Fibroblast of mammary gland (primary cell): ENCODE measurements around the gene INPP4B.
A peak's percentile ranks its signal among the peaks of the same experiment; 100 is the strongest.

Experiments
- DNase-seq: peaks from one replicate; pipeline ENCODE4 v3.0.0-alpha.2; 2010; ENCODE audit warnings: low read depth
- H3K4me3 ChIP-seq: 2 replicates; pipeline ENCODE4 v1.5.1; 2011; ENCODE audit warnings: low read depth, mild to moderate bottlenecking, low read length, moderate library complexity; ENCODE audit not compliant: control insufficient read depth
- TF ChIP-seq, protein P1 (sequence below): conservative IDR thresholded peaks from 2 replicates; pipeline ENCODE4 v1.5.1; 2011; ENCODE audit warnings: low read depth, low read length, inconsistent platforms; ENCODE audit not compliant: control insufficient read depth, insufficient read depth

Gene INPP4B

DNA sequence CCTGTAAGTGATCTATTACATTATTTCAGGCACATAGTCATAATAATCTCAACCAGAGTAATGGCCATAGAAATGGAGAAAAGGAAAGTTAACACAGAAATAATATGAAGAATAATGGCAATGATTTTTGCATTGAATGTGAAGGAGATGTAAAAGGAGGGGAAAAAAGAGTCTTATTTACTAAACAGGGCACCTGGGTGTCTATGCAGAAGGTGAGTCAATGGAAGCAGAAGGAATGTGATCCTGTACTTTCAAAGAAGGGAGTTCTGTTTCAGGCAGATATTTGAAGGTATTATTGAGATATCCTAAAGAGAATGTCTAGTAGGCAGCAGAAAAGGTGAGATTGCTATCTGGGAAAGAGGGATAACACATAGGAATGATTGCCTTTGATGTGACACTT lies 279.9 kb downstream of the INPP4B start:
- no peak overlapping the region for H3K4me3 ChIP-seq
- DNase-seq = no peak
- TF ChIP-seq, protein P1, sequence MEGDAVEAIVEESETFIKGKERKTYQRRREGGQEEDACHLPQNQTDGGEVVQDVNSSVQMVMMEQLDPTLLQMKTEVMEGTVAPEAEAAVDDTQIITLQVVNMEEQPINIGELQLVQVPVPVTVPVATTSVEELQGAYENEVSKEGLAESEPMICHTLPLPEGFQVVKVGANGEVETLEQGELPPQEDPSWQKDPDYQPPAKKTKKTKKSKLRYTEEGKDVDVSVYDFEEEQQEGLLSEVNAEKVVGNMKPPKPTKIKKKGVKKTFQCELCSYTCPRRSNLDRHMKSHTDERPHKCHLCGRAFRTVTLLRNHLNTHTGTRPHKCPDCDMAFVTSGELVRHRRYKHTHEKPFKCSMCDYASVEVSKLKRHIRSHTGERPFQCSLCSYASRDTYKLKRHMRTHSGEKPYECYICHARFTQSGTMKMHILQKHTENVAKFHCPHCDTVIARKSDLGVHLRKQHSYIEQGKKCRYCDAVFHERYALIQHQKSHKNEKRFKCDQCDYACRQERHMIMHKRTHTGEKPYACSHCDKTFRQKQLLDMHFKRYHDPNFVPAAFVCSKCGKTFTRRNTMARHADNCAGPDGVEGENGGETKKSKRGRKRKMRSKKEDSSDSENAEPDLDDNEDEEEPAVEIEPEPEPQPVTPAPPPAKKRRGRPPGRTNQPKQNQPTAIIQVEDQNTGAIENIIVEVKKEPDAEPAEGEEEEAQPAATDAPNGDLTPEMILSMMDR = no peak

DNA sequence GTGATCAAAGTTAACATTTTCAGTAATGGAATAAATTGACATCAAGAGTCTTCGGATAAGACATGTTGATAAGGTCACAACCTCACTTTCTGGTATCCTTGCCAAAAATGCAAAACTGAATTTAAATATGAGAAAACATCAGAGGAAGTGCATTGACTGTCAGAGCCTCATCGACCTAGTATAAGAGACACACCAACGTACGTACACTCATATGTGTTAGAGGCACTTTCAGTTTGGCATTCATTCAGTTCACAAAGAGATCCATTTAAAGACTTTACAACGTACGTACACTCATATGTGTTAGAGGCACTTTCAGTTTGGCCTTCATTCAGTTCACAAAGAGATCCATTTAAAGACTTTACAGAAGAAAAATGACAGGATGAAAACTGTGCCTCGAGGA lies 280.3 kb downstream of the INPP4B start:
- TF ChIP-seq, protein P1 = no peak
- no peak overlapping the region for H3K4me3 ChIP-seq
- DNase-seq = no peak

DNA sequence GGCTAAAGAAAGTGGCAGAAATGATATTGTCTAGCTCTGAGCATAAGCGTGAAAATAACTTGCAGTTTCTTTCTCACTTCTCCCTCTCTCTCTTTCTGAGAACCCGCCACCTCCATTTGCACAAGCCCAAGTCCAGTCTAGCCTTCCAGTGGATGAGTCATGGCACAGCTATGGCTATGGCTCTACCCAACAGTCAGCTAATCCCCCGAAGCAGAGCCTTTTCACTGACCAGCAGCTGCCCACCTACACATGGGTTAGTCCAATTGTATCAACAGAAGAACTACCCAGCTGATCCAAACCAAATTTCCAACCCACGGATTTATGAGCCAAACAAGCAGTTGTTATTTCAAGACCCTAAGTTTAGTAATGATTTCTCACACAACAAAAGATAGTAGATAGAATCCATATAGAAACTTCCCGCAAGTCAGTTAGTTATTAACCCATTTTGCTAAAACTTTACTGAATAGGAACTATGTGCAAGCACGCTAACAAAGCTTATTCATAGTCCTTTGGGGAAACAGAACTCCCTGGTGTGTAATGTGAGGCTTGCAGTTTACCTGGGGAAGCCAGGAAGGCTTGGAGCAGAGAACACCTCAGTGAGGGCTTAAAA lies 282.3 kb downstream of the INPP4B start:
- TF ChIP-seq, protein P1 = no peak
- H3K4me3 ChIP-seq = no peak overlapping the region
- peak; percentile 28 for DNase-seq

DNA sequence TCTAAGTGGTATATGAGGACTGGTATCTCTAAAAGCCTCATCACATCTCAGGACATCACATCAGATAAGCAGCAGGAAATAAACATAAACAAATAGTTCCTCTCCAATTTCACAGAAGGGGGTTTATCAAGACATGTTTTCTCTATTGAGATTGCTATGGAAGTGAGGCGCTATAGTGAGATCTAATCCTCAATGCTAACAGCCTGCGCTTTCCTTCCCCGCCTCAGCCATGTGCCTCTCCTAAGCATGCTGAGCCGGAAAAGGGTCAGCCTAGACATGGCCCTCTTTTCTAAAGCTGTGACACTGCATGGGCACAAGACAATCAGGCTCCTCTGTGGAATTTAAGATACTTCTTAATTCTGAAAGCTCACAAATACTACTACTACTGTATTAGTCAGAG lies 286.1 kb downstream of the INPP4B start:
- no peak overlapping the region for H3K4me3 ChIP-seq
- TF ChIP-seq, protein P1 = no peak
- no peak for DNase-seq

DNA sequence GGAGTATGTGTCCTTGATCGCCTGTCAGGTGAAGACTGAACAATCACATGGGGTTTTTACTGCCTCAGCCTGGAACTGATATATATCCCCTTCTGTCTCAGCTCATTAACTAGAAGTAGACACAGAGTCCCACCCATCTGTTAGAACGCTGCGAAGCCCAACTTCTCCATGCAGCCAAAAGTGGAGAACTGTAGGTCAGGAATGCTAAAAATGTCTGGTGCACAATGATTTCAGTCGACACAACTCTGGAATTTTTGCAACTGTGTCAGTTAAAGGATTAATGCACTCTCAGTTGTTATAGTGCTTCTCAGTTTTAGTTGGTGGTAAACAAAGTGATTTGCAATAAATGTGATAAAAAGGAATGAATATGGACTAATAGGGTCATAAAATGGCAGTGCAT lies 287.2 kb downstream of the INPP4B start:
- H3K4me3 ChIP-seq = no peak overlapping the region
- DNase-seq = no peak
- TF ChIP-seq, protein P1 = no peak

DNA sequence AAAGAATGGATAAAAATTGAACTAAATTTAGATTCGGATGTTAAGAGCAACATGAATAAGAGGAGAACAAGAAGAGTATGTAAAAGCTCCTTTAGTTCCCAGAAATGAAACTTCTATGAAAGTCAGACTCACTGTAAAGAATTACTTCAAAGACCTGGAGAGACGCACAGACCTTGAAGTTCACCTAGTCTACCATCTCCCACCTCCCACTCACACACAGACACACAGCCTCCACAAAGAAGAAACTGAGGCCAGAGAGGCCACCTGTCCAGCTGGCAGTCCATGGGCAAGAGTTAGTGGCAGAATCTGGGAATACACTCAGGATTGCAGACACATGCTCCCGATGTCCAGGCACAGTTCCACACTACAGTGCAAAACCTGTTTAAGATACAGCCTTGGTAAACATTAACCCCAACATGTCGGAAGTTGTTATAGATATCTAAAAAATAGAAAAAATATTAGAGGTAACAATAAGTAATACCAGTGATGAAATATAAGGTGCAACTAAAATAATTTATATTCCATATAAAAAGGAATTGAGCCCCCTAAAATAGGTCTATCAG lies 288.8 kb downstream of the INPP4B start:
- DNase-seq = no peak
- TF ChIP-seq, protein P1 = no peak
- H3K4me3 ChIP-seq = no peak overlapping the region

DNA sequence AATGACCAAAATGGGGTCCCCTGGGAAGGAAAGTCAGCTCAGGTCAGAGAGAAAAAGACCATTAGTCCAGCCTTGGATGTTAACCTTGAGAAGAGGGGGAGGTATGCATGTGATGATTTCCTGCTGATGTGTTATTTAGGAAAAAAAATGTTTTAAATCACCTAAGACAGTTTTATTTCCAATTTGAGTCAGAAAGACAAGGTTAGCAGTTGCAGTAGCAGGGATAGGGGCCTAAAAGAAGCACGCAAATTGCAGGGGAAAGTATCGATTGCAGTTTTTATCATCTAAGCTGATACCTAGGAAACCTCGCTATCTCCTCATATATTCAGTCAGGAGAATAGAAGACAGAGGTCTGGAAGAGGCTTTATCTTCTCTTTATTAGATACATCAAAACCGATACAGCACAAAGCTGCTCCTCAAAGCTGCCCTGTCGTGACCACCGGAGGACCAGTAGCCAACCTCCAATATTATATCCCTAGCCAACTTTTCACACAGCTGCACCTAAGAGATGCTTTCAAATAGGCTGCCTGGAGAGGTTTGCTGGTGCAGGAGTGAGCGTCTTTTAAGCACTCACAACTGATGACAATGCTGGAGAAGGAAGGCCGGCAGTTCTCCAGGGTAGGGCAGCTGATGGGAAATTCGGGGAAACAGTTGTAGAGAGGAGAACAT lies 289.4 kb downstream of the INPP4B start:
- no peak overlapping the region for H3K4me3 ChIP-seq
- TF ChIP-seq, protein P1 = no peak
- DNase-seq = no peak
